Stromal cell of bone marrow (primary cell): ENCODE data around the gene CCDC117.
"Not testable (repeated sequence)": the region's sequence is repeated elsewhere in the genome, so short reads cannot be mapped to it uniquely, and the experiment has no call there.

Experiments
- DNase-seq: peaks from one replicate; pipeline ENCODE4 v3.0.0-alpha.2; 2012; ENCODE audit warnings: low read depth

The CCDC117 gene

GRCh38 chr22:28772633-28773460, at the start of gene CCDC117:
Gene CCDC117 (plus strand): TSS chr22:28772695. CDS start chr22:28772850, 155 bp downstream.
- peak; percentile 92 for DNase-seq

- DNase-seq = no peak
These were observed 44.5 kb upstream of the CCDC117 start for GRCh38 chr22:28728002-28728401.

- DNase-seq = peak; percentile 29
These were observed 43.7 kb upstream of the CCDC117 start for GRCh38 chr22:28728621-28729313.

- no peak for DNase-seq
These were observed 42.3 kb upstream of the CCDC117 start for GRCh38 chr22:28730179-28730578.

- no peak for DNase-seq
These were observed 38.1 kb upstream of the CCDC117 start for GRCh38 chr22:28734393-28734792.

- no peak for DNase-seq
These were observed 36.0 kb upstream of the CCDC117 start for GRCh38 chr22:28736301-28737155.

- no peak for DNase-seq
These were observed 34.8 kb upstream of the CCDC117 start for GRCh38 chr22:28737701-28738100.

GRCh38 chr22:28738876-28739275, 33.6 kb upstream of the CCDC117 start:
- DNase-seq = not testable (repeated sequence)

GRCh38 chr22:28741200-28741784, 31.2 kb upstream of the CCDC117 start:
- no peak for DNase-seq

GRCh38 chr22:28741785-28742561, 30.5 kb upstream of the CCDC117 start, which contains the start of the genes CHEK2 and HSCB:
Gene CHEK2 (minus strand): TSS chr22:28741820. CDS start chr22:28734721, 7,099 bp downstream.
Gene HSCB (plus strand): TSS chr22:28742039. CDS start chr22:28742096, 57 bp downstream.
- DNase-seq = peak; percentile 99

- no peak for DNase-seq
These were observed 29.9 kb upstream of the CCDC117 start for GRCh38 chr22:28742562-28742962.

GRCh38 chr22:28743852-28744251, 28.6 kb upstream of the CCDC117 start:
- DNase-seq = no peak

- DNase-seq = peak; percentile 83
These were observed 22.0 kb upstream of the CCDC117 start for GRCh38 chr22:28750471-28750881.

GRCh38 chr22:28754512-28754911, 18.0 kb upstream of the CCDC117 start:
- not testable (repeated sequence) for DNase-seq

- no peak for DNase-seq
These were observed 12.5 kb upstream of the CCDC117 start for GRCh38 chr22:28759861-28760560.

GRCh38 chr22:28761449-28761755, 11.1 kb upstream of the CCDC117 start:
- no peak for DNase-seq

- not testable (repeated sequence) for DNase-seq
These were observed 10.5 kb upstream of the CCDC117 start for GRCh38 chr22:28762000-28762399.

- DNase-seq = no peak
These were observed 5.9 kb upstream of the CCDC117 start for GRCh38 chr22:28766628-28767027.

- no peak for DNase-seq
These were observed 3.6 kb upstream of the CCDC117 start for GRCh38 chr22:28768701-28769393.
